ENCODE measurements around the gene PITPNM1. TPM values are rescaled to one million over a fixed set of nuclear protein-coding genes. Genes with fewer than 3 reads are reported as not detected.

PITPNM1 gene
- total RNA-seq, 1 donor from 2014 or later: 55.8 TPM

DNA sequence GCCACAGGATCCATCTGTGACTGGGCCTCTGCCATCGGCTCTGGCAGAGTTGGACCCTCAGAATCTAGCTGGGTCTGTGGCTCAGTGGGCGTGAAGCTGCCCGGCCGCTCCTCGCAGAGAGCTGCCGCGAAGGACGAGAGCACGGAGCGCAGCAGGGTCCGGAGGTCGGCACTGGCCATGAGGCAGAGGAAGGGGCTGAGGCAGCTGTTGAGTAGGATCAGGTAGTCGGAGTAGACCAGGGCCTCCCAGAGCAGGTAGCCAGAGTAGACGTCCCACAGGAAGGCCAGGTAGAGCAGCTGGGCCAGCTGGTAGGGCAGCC is 53.5 kb downstream of the PITPNM1 start:
- H3K27ac Mint-ChIP-seq: no peak overlapping the region

DNA sequence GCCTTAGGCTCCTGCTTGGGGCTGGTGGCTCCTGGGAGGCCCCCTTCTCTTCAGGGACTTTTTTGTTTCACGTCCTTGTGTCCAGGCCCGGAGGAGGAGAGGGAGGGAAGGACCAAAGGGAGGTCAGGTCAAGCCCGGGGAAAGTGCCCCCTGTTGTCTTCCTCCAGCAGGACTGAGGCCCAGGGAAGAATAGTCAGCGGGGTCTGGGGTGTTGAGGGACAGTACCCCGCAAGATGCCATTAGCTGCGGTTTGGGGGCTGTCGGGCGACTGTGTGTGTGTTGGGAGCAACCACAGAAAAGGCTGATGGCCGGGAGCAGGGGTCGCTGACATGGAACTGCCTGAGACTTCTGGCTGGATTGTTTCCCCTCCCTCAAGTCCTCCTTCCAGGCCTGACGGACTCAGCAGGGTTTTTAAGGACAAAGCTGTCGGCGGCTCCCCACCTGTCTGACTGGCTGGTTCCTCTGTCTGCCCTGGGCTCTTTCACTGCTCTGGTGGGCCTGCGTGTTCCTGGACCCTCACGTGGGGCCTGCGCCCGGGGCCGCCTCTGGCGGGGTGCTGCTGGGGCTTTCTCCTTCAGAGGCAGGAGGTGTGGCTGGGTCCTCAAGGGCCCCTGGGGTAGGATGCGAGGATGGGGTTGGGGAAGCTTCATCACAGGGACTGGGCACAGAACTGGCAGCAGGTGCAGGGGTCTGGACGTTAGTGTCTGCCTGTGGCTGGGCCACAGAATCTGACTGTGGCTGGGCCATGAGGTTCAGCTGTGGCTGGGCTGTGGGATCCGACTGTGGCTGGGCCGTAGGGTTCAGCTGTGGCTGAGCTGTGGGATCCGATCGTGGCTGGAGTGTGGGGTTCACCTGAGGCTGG is 54.1 kb downstream of the PITPNM1 start:
- Mint-ChIP-seq H3K4me3 (no peak overlapping the region), H3K4me1 (no peaks in the 10 kb centered on the region), H3K36me3 (no peaks in the 10 kb centered on the region), H3K9me3 (no peaks in the 10 kb centered on the region), H3K27ac (no peak overlapping the region), H3K27me3 (ENCODE audit: low read depth) (no peaks in the 10 kb centered on the region)
- no peak for TF ChIP-seq CTCF (IDR thresholded peaks at IDR 0.05; ENCODE audit: unreplicated experiment)
- DNase-seq (ENCODE audit: low spot score in 2 of 2, unreplicated experiment in 2 of 2): no peak

More for the DNA sequence above, 53.5 kb downstream of the PITPNM1 start:
- Mint-ChIP-seq H3K4me3 (no peak overlapping the region), H3K36me3 (no peaks in the 10 kb centered on the region), H3K9me3 (no peaks in the 10 kb centered on the region), H3K27me3 (ENCODE audit: low read depth) (no peaks in the 10 kb centered on the region), H3K4me1 (no peaks in the 10 kb centered on the region)
- no peak for TF ChIP-seq CTCF (IDR thresholded peaks at IDR 0.05; ENCODE audit: unreplicated experiment)
- no peak for DNase-seq (ENCODE audit: low spot score in 2 of 2, unreplicated experiment in 2 of 2)

GRCh38 chr11:67449116-67449844 is 55.9 kb downstream of the PITPNM1 start:
- H3K27me3 Mint-ChIP-seq (ENCODE audit: low read depth): no peaks in the 10 kb centered on the region
- TF ChIP-seq CTCF (IDR thresholded peaks at IDR 0.05; ENCODE audit: unreplicated experiment): no peak
- H3K4me1 Mint-ChIP-seq: peaks cover 8% of the 10 kb centered on the region
- no peaks in the 10 kb centered on the region for H3K9me3 Mint-ChIP-seq
- H3K27ac Mint-ChIP-seq: no peak overlapping the region
- H3K4me3 Mint-ChIP-seq: no peak overlapping the region
- H3K36me3 Mint-ChIP-seq: no peaks in the 10 kb centered on the region
- no peak for DNase-seq (ENCODE audit: low spot score in 2 of 2, unreplicated experiment in 2 of 2)

DNA sequence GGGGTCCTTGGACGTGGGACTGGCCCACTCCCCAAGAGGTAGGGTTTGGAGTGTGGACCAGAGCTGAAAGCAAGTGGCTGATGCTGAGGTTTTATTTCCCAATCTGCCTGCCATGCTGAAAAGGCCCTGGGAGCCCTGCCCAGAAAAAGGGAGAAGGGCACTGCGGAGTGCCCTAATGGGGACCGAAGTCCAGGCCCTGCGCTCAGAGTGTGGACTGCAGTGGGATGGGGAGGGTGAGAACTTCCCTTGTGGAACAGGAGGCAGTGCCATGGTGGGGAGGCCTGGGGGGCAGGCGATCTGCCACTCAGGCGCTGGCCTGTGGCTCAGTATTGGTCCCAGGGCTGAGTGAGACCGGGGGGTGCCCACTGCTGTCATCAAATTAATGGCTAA is 56.9 kb downstream of the PITPNM1 start:
- DNase-seq (ENCODE audit: low spot score in 2 of 2, unreplicated experiment in 2 of 2): no peak
- no peaks in the 10 kb centered on the region for H3K36me3 Mint-ChIP-seq
- no peak for TF ChIP-seq CTCF (IDR thresholded peaks at IDR 0.05; ENCODE audit: unreplicated experiment)
- H3K27ac Mint-ChIP-seq: peak overlapping the region; percentile 21
- H3K4me1 Mint-ChIP-seq: peaks cover 8% of the 10 kb centered on the region
- H3K9me3 Mint-ChIP-seq: no peaks in the 10 kb centered on the region
- H3K4me3 Mint-ChIP-seq: no peak overlapping the region
- no peaks in the 10 kb centered on the region for H3K27me3 Mint-ChIP-seq (ENCODE audit: low read depth)

DNA sequence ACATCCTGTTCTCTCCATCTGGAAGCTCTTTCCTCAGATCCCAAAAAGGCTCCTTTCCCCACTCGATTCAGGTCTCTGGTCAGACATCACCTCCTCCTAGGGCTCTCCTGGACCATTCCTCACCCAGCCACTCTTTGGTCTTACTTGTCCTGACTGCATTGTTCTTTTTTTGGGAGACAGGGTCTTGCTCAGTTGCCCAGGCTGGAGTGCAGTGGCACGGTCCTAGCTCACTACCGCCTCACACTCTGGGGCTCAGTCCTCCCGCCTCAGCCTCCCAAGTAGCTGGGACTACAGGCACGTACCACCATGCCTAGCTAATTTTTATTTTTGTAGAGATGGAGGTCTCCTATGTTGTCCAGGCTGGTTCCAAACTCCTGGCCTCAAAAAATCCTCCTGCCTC is 59.6 kb downstream of the PITPNM1 start:
- Mint-ChIP-seq H3K36me3 (no peaks in the 10 kb centered on the region), H3K27ac (peak overlapping the region; percentile 77), H3K4me1 (peaks cover 14% of the 10 kb centered on the region), H3K27me3 (ENCODE audit: low read depth) (no peaks in the 10 kb centered on the region), H3K9me3 (no peaks in the 10 kb centered on the region), H3K4me3 (peak overlapping the region; percentile 80)
- TF ChIP-seq CTCF (IDR thresholded peaks at IDR 0.05; ENCODE audit: unreplicated experiment): no peak
- DNase-seq (ENCODE audit: low spot score in 2 of 2, unreplicated experiment in 2 of 2): no peak
